HEK293T (cell line): Measurements from ENCODE around the gene ZFP69.

Source experiments
- CTCF ChIA-PET: fragments of 350-600 bp; formaldehyde crosslinking; extraction: SDS; loops from one replicate; lab custom pipeline; 2021; ENCODE audit warnings: antibody characterized with exemption, inconsistent platforms; lab: Yijun Ruan, JAX
- POLR2A ChIA-PET: fragments of 350-600 bp; formaldehyde crosslinking; extraction: SDS; loops from one replicate; lab custom pipeline; 2020; ENCODE audit warnings: antibody characterized with exemption, inconsistent platforms; lab: Yijun Ruan, JAX
- DNase-seq: peaks from one replicate; pipeline ENCODE4 v3.0.0; 2012; ENCODE audit warnings: mixed read lengths; ENCODE audit errors: extremely low spot score
- ARNT ChIP-seq: fragments of 450-650 bp; IDR thresholded peaks from 2 replicates; pipeline ENCODE4 v1.6.1; 2017; ENCODE audit warnings: mild to moderate bottlenecking
- BHLHE40 ChIP-seq: fragments of 450-650 bp; IDR thresholded peaks from 2 replicates; pipeline ENCODE4 v1.6.1; 2016; ENCODE audit warnings: mild to moderate bottlenecking, moderate library complexity, borderline replicate concordance
- CTBP1 ChIP-seq: fragments of 450-650 bp; IDR thresholded peaks from 2 replicates; pipeline ENCODE4 v1.6.1; 2016; ENCODE audit warnings: borderline replicate concordance
- ELF4 ChIP-seq: fragments of 450-650 bp; IDR thresholded peaks from 2 replicates; pipeline ENCODE4 v1.6.1; 2017; ENCODE audit warnings: antibody characterized with exemption
- FOXA1 ChIP-seq: fragments of 450-650 bp; IDR thresholded peaks from 2 replicates; pipeline ENCODE4 v1.6.1; 2016; ENCODE audit warnings: mild to moderate bottlenecking
- FOXK2 ChIP-seq: fragments of 450-650 bp; IDR thresholded peaks from 2 replicates; pipeline ENCODE4 v1.6.1; 2016; ENCODE audit warnings: mild to moderate bottlenecking
- FOXM1 ChIP-seq: fragments of 450-650 bp; IDR thresholded peaks from 2 replicates; pipeline ENCODE4 v1.6.1; 2017; ENCODE audit warnings: mild to moderate bottlenecking, borderline replicate concordance
- HDGF ChIP-seq: fragments of 450-650 bp; IDR thresholded peaks from 2 replicates; pipeline ENCODE4 v1.6.1; 2017; ENCODE audit warnings: antibody characterized with exemption, borderline replicate concordance
- L3MBTL2 ChIP-seq: fragments of 450-650 bp; conservative IDR thresholded peaks from 2 replicates; pipeline ENCODE4 v1.6.1; 2016; ENCODE audit warnings: mild to moderate bottlenecking
- LEF1 ChIP-seq: fragments of 450-650 bp; IDR thresholded peaks from 2 replicates; pipeline ENCODE4 v1.6.1; 2017; ENCODE audit warnings: mild to moderate bottlenecking, borderline replicate concordance
- NFRKB ChIP-seq: fragments of 450-650 bp; IDR thresholded peaks from 2 replicates; pipeline ENCODE4 v1.6.1; 2016; ENCODE audit warnings: mild to moderate bottlenecking, moderate library complexity
- PKNOX1 ChIP-seq: fragments of 450-650 bp; IDR thresholded peaks from 2 replicates; pipeline ENCODE4 v1.6.1; 2016
- SP1 ChIP-seq: fragments of 450-650 bp; IDR thresholded peaks from 2 replicates; pipeline ENCODE4 v1.6.1; 2017
- SUZ12 ChIP-seq: fragments of 450-650 bp; IDR thresholded peaks from 2 replicates; pipeline ENCODE4 v1.6.1; 2016; ENCODE audit warnings: mild to moderate bottlenecking
- TARDBP ChIP-seq: fragments of 450-650 bp; IDR thresholded peaks from 2 replicates; pipeline ENCODE4 v1.6.1; 2016
- ZNF384 ChIP-seq: fragments of 450-650 bp; IDR thresholded peaks from 2 replicates; pipeline ENCODE4 v1.6.1; 2016

The ZFP69 gene

GRCh38 chr1:40531381-40532061 is 54.4 kb downstream of the ZFP69 start, which contains the start of gene ZNF684:
TSS of gene ZNF684 (plus strand) at chr1:40531637. CDS start at chr1:40533167, 1,530 bp downstream.
- DNase-seq: peak; percentile 91
- TF ChIP-seq L3MBTL2 (peak; percentile 88), ELF4 (peak; percentile 78), FOXK2 (no peak), HDGF (no peak)
- ChIA-PET CTCF (interaction anchor here (0.8 to 1.9 kb wide), 2 partner anchors 13 to 27 kb away, joined by 3 to 6 read pairs; no protein-coding TSS in a partner anchor), POLR2A (interaction anchor here (0.6 to 3.3 kb wide), 20 partner anchors 9 to 434 kb away, joined by 3 to 27 read pairs (median 4); partner anchors contain the start of genes CITED4, EXO5, ZFP69 and ZFP69B)

- no peak for TF ChIP-seq SUZ12
- TF ChIP-seq NFRKB: no peak
- ChIA-PET POLR2A (interaction anchor here (0.9 to 3.3 kb wide), 11 partner anchors 10 to 330 kb away, joined by 4 to 27 read pairs (median 5); partner anchors contain the start of genes CITED4, EXO5, ZFP69 and ZFP69B), CTCF (interaction anchor here (0.8 to 1.9 kb wide), 4 partner anchors 13 to 82 kb away, joined by 3 to 6 read pairs (median 6); partner anchors contain the start of gene ZFP69B)
- no peak for DNase-seq
Measured at GRCh38 chr1:40532062-40532389, 54.9 kb downstream of the ZFP69 start.

GRCh38 chr1:40532844-40533424 is 55.8 kb downstream of the ZFP69 start:
- DNase-seq: peak; percentile 54
- POLR2A ChIA-PET: interaction anchor here (0.6 to 3.3 kb wide), 6 partner anchors 9 to 82 kb away, joined by 3 to 27 read pairs (median 12); partner anchors contain the start of genes EXO5, ZFP69 and ZFP69B
- CTCF ChIA-PET: interaction anchor here (0.6 to 1.9 kb wide), 9 partner anchors 12 to 733 kb away, joined by 3 to 6 read pairs (median 4); partner anchors contain the start of gene ZFP69B
- TF ChIP-seq SUZ12 (no peak), ZNF384 (no peak), TARDBP (no peak), BHLHE40 (no peak), FOXK2 (no peak), ARNT (no peak), FOXA1 (no peak), PKNOX1 (no peak), FOXM1 (no peak), CTBP1 (no peak), SP1 (no peak), LEF1 (no peak), ELF4 (no peak), HDGF (no peak), NFRKB (no peak), L3MBTL2 (no peak)

- CTCF ChIA-PET: interaction anchor here (0.6 kb wide), 1 partner anchor 117 kb away, joined by 4 read pairs; no protein-coding TSS in a partner anchor
- POLR2A ChIA-PET: no interaction called here
Measured at GRCh38 chr1:40534589-40534988, 57.5 kb downstream of the ZFP69 start.

GRCh38 chr1:40535732-40536131 is 58.6 kb downstream of the ZFP69 start:
- ChIA-PET POLR2A (no interaction called here), CTCF (interaction anchor here (0.6 kb wide), 1 partner anchor 459 kb away, joined by 3 read pairs; no protein-coding TSS in a partner anchor)
- TF ChIP-seq SP1 (no peak), HDGF (no peak), NFRKB (no peak), TARDBP (no peak), FOXK2 (no peak), L3MBTL2 (no peak), FOXM1 (no peak), ELF4 (no peak), FOXA1 (no peak), LEF1 (no peak), ZNF384 (no peak), PKNOX1 (no peak), ARNT (no peak), CTBP1 (no peak), SUZ12 (no peak), BHLHE40 (no peak)

More at GRCh38 chr1:40534589-40534988, 57.5 kb downstream of the ZFP69 start:
- no peak for TF ChIP-seq HDGF
- TF ChIP-seq FOXM1: no peak
- no peak for TF ChIP-seq PKNOX1
- no peak for TF ChIP-seq CTBP1
- TF ChIP-seq SUZ12: no peak
- TF ChIP-seq ARNT: no peak
- TF ChIP-seq ELF4: no peak
- TF ChIP-seq BHLHE40: no peak
- TF ChIP-seq NFRKB: no peak
- no peak for TF ChIP-seq ZNF384
- TF ChIP-seq SP1: no peak
- TF ChIP-seq FOXA1: no peak
- no peak for TF ChIP-seq LEF1
- TF ChIP-seq L3MBTL2: no peak
- no peak for TF ChIP-seq TARDBP
- no peak for TF ChIP-seq FOXK2
- no peak for DNase-seq

GRCh38 chr1:40539338-40539737 is 62.2 kb downstream of the ZFP69 start:
- DNase-seq: no peak
- ChIA-PET POLR2A (no interaction called here), CTCF (no interaction called here)
- TF ChIP-seq SUZ12 (no peak), SP1 (no peak), FOXA1 (no peak), L3MBTL2 (no peak), PKNOX1 (no peak), ARNT (no peak)

More at GRCh38 chr1:40535732-40536131, 58.6 kb downstream of the ZFP69 start:
- no peak for DNase-seq
